ENCODE results near the gene UTP20.
"Not testable (repeated sequence)": the region's sequence is repeated elsewhere in the genome, so short reads cannot be mapped to it uniquely, and the experiment has no call there.

The UTP20 gene

DNA sequence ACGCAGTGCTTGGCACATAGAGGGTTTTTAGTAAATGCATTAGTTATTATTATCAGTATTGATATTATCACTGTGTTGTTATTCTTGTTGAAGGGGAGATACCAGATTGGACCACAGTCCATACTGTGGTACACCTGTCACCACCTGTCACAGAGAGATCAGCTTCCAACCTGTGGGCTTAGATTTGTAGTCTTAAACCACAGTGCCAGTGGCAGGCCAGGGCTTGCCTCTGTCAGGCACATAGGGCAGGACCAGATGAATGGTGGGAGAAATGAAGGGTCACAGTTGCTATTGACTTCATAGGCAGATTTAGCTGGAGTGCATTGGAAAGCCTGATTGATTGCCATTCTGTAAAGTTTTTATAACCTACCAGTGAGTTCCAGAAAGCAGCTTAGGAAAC lies 92.5 kb downstream of the UTP20 start:
- Histone ChIP-seq H3K4me3 (replicated peaks; ENCODE audit: low read depth, low read length) (no peak overlapping the region), H3K27me3 (replicated peaks; ENCODE audit: control insufficient read depth, insufficient read depth, low read length) (no peaks in the 10 kb centered on the region), H3K36me3 (ENCODE audit: control insufficient read depth, insufficient read depth, low read length) (peaks cover 13% of the 10 kb centered on the region)
- no peak for DNase-seq (ENCODE audit: extremely low read depth, insufficient read length)
- TF ChIP-seq, protein P1, sequence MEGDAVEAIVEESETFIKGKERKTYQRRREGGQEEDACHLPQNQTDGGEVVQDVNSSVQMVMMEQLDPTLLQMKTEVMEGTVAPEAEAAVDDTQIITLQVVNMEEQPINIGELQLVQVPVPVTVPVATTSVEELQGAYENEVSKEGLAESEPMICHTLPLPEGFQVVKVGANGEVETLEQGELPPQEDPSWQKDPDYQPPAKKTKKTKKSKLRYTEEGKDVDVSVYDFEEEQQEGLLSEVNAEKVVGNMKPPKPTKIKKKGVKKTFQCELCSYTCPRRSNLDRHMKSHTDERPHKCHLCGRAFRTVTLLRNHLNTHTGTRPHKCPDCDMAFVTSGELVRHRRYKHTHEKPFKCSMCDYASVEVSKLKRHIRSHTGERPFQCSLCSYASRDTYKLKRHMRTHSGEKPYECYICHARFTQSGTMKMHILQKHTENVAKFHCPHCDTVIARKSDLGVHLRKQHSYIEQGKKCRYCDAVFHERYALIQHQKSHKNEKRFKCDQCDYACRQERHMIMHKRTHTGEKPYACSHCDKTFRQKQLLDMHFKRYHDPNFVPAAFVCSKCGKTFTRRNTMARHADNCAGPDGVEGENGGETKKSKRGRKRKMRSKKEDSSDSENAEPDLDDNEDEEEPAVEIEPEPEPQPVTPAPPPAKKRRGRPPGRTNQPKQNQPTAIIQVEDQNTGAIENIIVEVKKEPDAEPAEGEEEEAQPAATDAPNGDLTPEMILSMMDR (IDR thresholded peaks at IDR 0.05; ENCODE audit: insufficient read depth, low read length, poor library complexity, severe bottlenecking) = no peak

DNA sequence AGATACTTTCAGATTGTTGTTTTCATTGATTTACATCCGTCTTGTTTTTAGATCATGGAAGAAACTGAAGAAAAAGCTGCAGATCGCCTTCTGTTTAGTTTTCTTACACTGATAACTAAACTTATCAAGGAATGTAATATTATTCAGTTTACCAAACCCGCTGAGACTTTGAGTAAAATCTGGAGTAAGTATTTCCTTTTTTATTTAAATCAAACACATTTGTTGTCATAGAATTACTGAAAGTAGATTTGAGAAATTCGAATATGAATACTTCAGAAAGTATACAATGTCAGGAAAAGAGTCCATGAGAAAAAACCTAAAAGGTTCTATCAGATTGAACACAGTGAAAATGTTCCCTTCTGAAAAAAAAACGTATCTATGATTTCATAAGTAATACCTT lies 95.7 kb downstream of the UTP20 start:
- DNase-seq (ENCODE audit: extremely low read depth, insufficient read length) = no peak
- H3K4me3 ChIP-seq (replicated peaks; ENCODE audit: low read depth, low read length) = no peak overlapping the region
- TF ChIP-seq, protein P1 (IDR thresholded peaks at IDR 0.05; ENCODE audit: insufficient read depth, low read length, poor library complexity, severe bottlenecking) = no peak
- no peaks in the 10 kb centered on the region for H3K27me3 ChIP-seq (replicated peaks; ENCODE audit: control insufficient read depth, insufficient read depth, low read length)
- peaks cover 9% of the 10 kb centered on the region for H3K36me3 ChIP-seq (ENCODE audit: control insufficient read depth, insufficient read depth, low read length)

DNA sequence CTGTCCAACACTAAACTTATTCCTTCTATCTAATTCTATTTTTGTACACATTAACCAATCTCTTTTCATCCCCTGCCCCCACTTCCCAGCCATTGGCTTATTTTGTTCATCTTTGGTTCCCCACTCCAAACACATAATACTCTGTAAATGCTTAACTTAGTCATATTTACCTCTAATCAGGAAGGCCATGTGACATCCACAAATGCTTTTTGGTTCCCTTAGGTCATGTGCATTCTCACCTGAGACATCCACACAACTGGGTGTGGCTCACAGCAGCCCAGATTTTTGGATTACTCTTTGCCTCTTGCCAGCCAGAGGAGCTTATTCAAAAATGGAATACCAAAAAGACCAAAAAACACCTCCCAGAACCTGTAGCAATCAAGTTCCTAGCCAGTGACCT lies 99.2 kb downstream of the UTP20 start:
- Histone ChIP-seq H3K4me3 (replicated peaks; ENCODE audit: low read depth, low read length) (no peak overlapping the region), H3K36me3 (ENCODE audit: control insufficient read depth, insufficient read depth, low read length) (no peaks in the 10 kb centered on the region; the same call in none of the 2 replicates), H3K27me3 (replicated peaks; ENCODE audit: control insufficient read depth, insufficient read depth, low read length) (no peaks in the 10 kb centered on the region)
- DNase-seq (ENCODE audit: extremely low read depth, insufficient read length) = no peak
- TF ChIP-seq, protein P1 (IDR thresholded peaks at IDR 0.05; ENCODE audit: insufficient read depth, low read length, poor library complexity, severe bottlenecking) = no peak

DNA sequence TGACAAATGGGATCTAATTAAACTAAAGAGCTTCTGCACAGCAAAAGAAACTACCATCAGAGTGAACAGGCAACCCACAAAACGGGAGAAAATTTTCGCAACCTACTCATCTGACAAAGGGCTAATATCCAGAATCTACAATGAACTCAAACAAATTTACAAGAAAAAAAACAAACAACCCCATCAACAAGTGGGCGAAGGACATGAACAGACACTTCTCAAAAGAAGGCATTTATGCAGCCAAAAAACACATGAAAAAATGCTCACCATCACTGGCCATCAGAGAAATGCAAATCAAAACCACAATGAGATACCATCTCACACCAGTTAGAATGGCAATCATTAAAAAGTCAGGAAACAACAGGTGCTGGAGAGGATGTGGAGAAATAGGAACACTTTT lies 111.3 kb downstream of the UTP20 start:
- not testable (repeated sequence) for H3K36me3 ChIP-seq (ENCODE audit: control insufficient read depth, insufficient read depth, low read length); H3K27me3 ChIP-seq (replicated peaks; ENCODE audit: control insufficient read depth, insufficient read depth, low read length); H3K4me3 ChIP-seq (replicated peaks; ENCODE audit: low read depth, low read length); DNase-seq (ENCODE audit: extremely low read depth, insufficient read length)

DNA sequence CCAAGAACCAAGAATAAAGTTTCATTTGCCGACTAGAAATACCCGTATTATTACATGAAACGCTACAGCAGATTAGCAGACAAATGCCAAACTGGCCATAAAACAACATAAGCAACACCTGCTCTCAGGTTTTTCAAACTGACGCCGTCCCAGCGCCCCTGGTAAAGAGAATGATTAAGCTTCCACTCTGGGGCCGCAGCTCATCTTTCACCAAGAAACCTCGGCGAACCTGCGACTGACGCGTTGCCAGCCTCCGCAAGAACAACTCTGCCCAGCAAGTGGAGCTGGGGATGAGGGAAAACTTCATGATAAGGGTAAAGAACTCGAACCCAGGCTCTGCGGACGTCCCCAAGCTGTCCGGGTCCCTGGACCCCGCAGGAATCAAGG lies 127.1 kb downstream of the UTP20 start:
- no peak for DNase-seq (ENCODE audit: extremely low read depth, insufficient read length)
- TF ChIP-seq, protein P1 (IDR thresholded peaks at IDR 0.05; ENCODE audit: insufficient read depth, low read length, poor library complexity, severe bottlenecking) = no peak
- Histone ChIP-seq H3K4me3 (replicated peaks; ENCODE audit: low read depth, low read length) (peak overlapping the region; percentile 96), H3K36me3 (ENCODE audit: control insufficient read depth, insufficient read depth, low read length) (no peaks in the 10 kb centered on the region; the same call in 1 of the 2 replicates), H3K27me3 (replicated peaks; ENCODE audit: control insufficient read depth, insufficient read depth, low read length) (no peaks in the 10 kb centered on the region)

DNA sequence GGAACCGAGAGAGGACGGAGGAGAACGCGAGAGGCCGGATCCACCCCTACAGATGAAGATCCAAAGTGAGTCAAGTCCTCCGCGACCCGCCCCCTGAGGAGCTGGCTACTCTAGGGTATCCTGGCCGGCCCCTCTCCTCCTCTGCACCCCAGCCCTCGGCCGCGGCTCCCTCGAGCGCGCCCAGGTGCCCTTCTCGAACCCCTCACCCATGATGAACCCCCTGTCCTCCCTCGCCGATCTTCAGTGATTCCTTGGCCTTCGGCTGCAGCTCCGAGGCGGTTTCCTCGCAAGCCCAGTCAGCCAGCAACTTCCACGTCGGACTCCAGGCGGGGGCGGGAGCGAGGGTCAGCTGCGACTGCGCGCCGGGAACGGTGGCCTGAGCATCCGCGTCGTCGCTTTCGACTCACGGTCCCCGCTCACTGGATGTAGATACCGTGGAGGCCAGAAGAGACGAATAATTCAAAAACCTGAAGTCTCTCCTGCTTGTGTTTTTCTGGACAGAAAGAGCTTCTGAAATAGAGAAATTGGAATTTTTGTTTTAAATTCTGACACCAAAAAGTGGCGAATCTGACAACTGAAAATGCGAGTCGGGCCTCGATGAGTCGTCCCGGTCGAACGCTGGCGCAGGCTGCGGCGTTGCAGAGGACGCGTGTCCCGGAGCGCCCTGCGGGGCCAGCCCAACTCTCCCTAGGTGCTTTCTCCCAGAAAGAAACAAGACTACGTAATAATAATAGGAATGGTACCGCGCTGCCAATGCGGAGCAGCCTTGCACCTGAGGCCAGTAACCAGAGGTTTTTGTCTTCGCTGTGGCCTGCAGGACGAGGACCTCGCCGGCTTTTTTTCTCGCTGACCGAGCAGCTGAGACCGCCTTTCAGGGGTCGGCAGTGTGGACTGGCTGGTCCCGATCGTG lies 127.8 kb downstream of the UTP20 start, which contains the start of gene ARL1:
ARL1 (minus strand) TSS at position 337 of the 910 bp plus-strand sequence; CDS start at position 210, 127 bp downstream.
- no peaks in the 10 kb centered on the region; the same call in 1 of the 2 replicates for H3K36me3 ChIP-seq (ENCODE audit: control insufficient read depth, insufficient read depth, low read length)
- peak within 1 kb of the TSS; percentile 96 for H3K4me3 ChIP-seq (replicated peaks; ENCODE audit: low read depth, low read length)
- no peaks in the 10 kb centered on the region for H3K27me3 ChIP-seq (replicated peaks; ENCODE audit: control insufficient read depth, insufficient read depth, low read length)
- DNase-seq (ENCODE audit: extremely low read depth, insufficient read length) = peak; percentile 90
- TF ChIP-seq, protein P1 (IDR thresholded peaks at IDR 0.05; ENCODE audit: insufficient read depth, low read length, poor library complexity, severe bottlenecking) = no peak

DNA sequence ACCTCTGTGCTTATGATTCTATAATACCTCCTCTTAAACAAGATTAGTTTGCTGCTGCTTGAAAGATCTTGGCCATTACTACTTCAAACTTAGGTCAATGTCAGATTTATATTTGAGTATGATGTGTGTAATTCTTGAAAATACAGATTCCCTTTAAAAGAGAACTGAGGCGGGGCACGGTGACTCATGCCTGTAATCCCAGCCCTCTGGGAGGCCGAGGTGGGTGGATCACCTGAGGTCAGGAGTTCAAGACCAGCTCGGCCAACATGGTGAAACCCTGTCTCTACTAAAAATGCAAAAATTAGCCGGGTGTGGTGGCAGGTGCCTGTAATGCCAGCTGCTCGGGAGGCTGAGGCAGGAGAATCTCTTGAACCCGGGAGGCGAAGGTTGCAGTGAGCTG lies 130.3 kb downstream of the UTP20 start:
- not testable (repeated sequence) for DNase-seq (ENCODE audit: extremely low read depth, insufficient read length); H3K36me3 ChIP-seq (ENCODE audit: control insufficient read depth, insufficient read depth, low read length)

More for the DNA sequence above, 130.3 kb downstream of the UTP20 start:
- H3K27me3 ChIP-seq (replicated peaks; ENCODE audit: control insufficient read depth, insufficient read depth, low read length); H3K4me3 ChIP-seq (replicated peaks; ENCODE audit: low read depth, low read length): not testable (repeated sequence)
